ENCODE data around the gene LIPE.

- TF ChIP-seq, protein P1, sequence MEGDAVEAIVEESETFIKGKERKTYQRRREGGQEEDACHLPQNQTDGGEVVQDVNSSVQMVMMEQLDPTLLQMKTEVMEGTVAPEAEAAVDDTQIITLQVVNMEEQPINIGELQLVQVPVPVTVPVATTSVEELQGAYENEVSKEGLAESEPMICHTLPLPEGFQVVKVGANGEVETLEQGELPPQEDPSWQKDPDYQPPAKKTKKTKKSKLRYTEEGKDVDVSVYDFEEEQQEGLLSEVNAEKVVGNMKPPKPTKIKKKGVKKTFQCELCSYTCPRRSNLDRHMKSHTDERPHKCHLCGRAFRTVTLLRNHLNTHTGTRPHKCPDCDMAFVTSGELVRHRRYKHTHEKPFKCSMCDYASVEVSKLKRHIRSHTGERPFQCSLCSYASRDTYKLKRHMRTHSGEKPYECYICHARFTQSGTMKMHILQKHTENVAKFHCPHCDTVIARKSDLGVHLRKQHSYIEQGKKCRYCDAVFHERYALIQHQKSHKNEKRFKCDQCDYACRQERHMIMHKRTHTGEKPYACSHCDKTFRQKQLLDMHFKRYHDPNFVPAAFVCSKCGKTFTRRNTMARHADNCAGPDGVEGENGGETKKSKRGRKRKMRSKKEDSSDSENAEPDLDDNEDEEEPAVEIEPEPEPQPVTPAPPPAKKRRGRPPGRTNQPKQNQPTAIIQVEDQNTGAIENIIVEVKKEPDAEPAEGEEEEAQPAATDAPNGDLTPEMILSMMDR (IDR thresholded peaks at IDR 0.05; ENCODE audit: borderline replicate concordance, extremely low read depth, low read length, poor library complexity, severe bottlenecking): no peak
- no peak for TF ChIP-seq EZH2 (IDR thresholded peaks at IDR 0.05; ENCODE audit: borderline replicate concordance, low read depth, low read length, severe bottlenecking)
Observed at GRCh38 chr19:42353341-42354015, 73.7 kb downstream of the LIPE start.

All from DND-41 (cell line).